GM18909 (cell line): Measurements from ENCODE around the gene BHLHE40.
"Not testable (repeated sequence)": the region's sequence is repeated elsewhere in the genome, so short reads cannot be mapped to it uniquely, and the experiment has no call there.

Experiments
- ATAC-seq: cut with Tn5 transposase; IDR thresholded peaks from one replicate; pipeline ENCODE4 v1.9.1; 2021; ENCODE audit warnings: mild to moderate bottlenecking; ENCODE audit not compliant: unreplicated experiment, poor library complexity

BHLHE40 gene

GRCh38 chr3:4959180-4959579, 20.1 kb upstream of the BHLHE40 start:
- ATAC-seq, result no peak

GRCh38 chr3:4961865-4962264, 17.4 kb upstream of the BHLHE40 start:
- not testable (repeated sequence) for ATAC-seq

DNA sequence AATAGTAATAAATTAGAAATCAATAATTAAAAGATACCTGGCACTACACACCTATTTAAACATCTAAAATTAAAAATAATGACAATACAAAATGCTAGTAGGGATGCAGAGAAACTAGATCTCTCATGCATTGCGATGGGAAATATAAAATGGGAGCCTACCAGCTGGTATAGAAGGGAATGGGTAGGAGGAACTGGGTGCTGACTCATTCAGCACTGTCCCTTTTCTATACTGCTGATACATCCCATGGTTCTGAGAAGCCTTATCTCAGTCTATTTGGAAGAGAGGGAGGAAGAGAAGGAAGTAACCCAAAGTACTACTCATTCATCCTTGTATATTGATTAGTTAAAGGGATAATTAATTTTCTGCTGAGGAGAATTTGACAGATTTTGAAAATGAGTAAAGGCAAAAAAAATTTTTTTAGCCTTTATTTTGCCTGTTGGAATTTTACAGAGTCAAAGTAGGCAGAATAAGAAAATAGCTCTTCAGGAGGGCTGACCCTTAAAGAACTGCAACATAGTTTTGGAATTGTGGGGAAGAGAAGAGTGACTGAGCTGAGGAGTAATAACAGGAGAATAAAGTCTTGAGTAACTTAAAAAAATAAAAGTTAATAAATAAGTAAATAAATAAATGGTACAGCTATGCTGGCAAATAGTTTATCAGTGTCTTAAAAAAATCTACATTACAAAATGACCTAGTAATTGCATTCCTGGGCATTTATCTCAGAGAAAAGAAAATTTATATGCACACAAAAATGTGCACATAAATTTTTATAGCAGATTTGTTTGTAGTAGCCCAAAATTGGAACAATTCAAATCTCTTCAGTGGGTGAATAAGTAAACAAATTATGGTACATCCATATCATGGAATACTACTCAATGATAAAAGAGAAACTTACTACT, 15.3 kb upstream of the BHLHE40 start:
- ATAC-seq, result no peak

- ATAC-seq, result not testable (repeated sequence)
Observed at GRCh38 chr3:4966006-4966405, 13.2 kb upstream of the BHLHE40 start.

- not testable (repeated sequence) for ATAC-seq
Observed at GRCh38 chr3:4967683-4968082, 11.6 kb upstream of the BHLHE40 start.

GRCh38 chr3:4971437-4971836, 7.8 kb upstream of the BHLHE40 start:
- ATAC-seq, result not testable (repeated sequence)

DNA sequence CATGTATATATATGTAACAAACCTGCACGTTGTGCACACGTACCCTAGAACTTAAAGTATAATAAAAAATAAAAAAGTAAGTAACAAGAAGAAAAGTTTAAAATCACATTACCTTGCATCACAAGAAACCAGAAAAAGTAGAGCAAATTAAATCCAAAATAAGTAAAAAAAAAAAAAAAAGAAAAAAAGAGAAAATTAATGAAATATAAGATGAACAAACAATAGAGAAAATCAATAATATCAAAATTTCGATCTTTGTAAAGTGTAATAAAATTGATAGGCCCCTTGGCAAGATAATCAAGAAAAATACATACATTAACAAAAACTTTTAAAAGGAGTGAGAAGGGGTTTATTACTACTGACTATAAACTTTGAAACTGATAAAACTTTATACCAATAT, 7.4 kb upstream of the BHLHE40 start:
- ATAC-seq, result no peak

GRCh38 chr3:4972652-4973643, 6.3 kb upstream of the BHLHE40 start:
- no peak for ATAC-seq

DNA sequence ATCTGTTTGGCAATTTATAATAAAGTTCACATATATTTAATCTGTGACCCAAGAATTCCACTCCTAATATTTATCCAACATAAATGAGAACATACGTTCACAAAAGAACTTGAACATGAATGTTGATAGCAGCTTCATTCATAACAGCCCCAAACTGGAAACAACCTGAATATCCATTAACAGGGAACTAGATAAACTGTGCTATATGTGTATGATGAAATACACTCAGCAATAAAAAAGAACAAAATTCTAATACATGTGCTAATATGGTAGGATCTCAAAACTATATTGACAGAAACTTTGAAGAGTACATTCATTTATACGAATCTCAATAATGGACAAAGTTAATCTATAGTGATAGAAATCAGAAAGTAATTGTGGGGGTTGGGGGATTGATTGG, 5.1 kb upstream of the BHLHE40 start:
- ATAC-seq, result no peak

- ATAC-seq, result no peak
Observed at GRCh38 chr3:4976109-4976508, 3.1 kb upstream of the BHLHE40 start.

DNA sequence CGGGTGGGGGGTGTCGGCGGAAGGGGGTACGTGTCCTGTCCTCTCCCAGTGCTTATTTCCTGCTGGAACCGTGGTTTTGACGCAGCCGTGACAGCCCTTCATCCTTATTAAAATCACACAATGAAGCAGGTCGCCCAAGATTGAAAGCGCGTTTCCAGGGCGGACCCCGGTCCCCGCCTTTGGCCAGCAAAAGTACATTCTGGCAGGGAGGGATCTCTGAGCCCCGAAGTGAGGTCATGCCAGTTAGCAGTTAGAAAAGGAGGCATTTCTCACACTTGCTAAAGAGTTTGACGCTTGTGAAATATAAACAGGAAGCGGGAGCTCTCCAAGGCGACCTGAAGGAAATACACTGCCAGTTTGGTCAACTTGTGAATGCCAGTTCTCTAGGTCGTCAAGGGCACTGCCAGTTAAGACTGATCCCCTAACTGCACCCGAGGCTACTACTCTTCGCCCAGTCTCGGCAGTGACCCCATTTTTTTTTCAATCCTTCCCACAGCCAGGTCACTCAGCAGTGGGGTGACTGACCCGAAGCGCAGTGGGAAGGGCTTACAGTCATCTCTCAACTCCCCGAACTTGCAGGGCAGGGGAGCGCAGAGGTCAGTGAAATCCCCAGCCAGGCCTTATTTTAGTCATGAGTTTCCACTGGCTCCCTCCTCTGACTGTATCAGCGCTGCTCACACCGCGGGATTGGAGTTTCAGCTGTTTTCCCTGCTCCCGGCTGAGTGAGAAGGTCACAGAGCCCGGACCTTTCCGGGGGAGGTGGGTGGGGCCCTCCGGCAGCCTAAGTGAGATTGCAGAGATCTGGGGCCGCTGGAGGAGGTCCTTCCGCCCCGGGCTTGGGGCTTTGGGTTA, 2.0 kb upstream of the BHLHE40 start:
- ATAC-seq, result peak; percentile 47

- ATAC-seq, result peak; percentile 0
Observed at GRCh38 chr3:4977853-4978203, 1.4 kb upstream of the BHLHE40 start.

GRCh38 chr3:4978204-4978965, 852 bp upstream of the BHLHE40 start:
- ATAC-seq, result peak; percentile 47

GRCh38 chr3:4978966-4979427, 240 bp upstream of the BHLHE40 start:
- ATAC-seq, result peak; percentile 43

GRCh38 chr3:4980229-4981203, 1.3 kb downstream of the BHLHE40 start:
- ATAC-seq, result peak; percentile 12

DNA sequence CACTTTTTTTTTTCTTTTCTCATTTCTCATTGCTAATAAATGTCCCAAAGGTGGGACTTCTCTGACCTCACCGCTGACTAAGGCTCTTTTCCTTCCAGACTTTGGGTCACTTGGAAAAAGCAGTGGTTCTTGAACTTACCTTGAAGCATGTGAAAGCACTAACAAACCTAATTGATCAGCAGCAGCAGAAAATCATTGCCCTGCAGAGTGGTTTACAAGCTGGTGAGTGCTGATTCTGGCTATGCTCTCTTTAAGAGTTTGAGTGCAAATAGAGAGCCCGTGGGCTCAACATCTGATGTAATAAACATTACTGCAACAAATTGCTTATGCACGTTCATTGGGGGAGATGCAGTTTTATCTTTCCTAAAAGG, 2.0 kb downstream of the BHLHE40 start:
- no peak for ATAC-seq

DNA sequence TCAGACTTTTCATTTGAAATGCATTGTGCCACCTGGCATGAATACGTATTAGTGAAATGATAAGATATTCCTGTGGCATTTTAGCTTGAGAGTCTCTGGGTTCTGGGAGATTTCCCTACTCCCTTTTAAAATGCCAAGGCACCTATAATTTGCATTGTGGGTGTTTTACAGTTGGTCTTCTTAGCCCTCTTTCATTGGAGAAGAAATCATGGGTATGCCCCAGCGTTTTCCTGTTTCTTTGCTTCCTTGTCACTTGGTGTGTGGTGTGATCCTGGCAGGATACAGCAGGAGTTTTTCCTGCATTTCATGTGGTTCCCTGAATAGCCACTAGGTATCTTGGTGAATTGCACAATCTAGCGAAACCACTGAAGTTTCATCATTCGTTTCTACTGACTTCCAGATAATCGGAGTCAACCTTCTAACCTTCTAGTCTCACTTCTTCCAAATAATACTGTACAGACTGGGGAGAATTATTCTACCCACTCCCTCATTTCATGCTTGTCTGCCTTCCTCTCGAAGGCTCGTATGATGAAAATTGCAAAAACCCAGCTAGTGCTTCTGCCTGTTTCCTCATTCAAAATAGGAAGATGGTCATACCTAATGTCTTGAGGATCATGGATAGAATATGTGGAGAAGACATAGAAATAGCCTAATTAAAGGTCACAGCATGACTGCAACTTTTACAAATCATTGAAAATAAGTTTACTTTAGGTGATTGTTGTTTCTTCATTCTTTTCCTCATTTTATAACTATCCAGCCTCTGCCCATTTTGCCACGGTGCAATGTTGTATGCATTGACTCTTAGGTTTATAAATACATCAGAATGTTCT, 2.6 kb downstream of the BHLHE40 start:
- ATAC-seq, result no peak
